Neural progenitor cell (in vitro differentiated cells): ENCODE results near the gene ADCY7. TPM values are rescaled to one million over a fixed set of nuclear protein-coding genes. Genes with fewer than 3 reads are reported as not detected.

Source experiments
- DNase-seq: peaks from one replicate; pipeline ENCODE4 v3.0.0-alpha.2; 2016; ENCODE audit warnings: low spot score
- H2AFZ ChIP-seq: fragments of 200-600 bp; sonication (generic); replicated peaks from 2 replicates; pipeline ENCODE4 v1.6.1; 2016; ENCODE audit warnings: antibody characterized with exemption
- H3F3A ChIP-seq: fragments of 200-600 bp; sonication (generic); 2 replicates; pipeline ENCODE4 v1.6.1; 2016; ENCODE audit warnings: antibody characterized with exemption, low read depth
- H3K27ac ChIP-seq: fragments of 200-600 bp; sonication (generic); 2 replicates; pipeline ENCODE4 v1.5.1; 2016; ENCODE audit warnings: mild to moderate bottlenecking
- H3K27me3 ChIP-seq: fragments of 200-600 bp; sonication (generic); 2 replicates; pipeline ENCODE4 v1.6.1; 2016; ENCODE audit warnings: mild to moderate bottlenecking, moderate library complexity
- H3K36me3 ChIP-seq: fragments of 200-600 bp; sonication (generic); 2 replicates; pipeline ENCODE4 v1.5.1; 2016
- H3K4me1 ChIP-seq: fragments of 200-600 bp; sonication (generic); 2 replicates; pipeline ENCODE4 v1.6.1; 2016; ENCODE audit warnings: mixed run types
- H3K4me2 ChIP-seq: fragments of 200-600 bp; sonication (generic); 2 replicates; pipeline ENCODE4 v1.6.1; 2016
- H3K4me3 ChIP-seq: fragments of 200-600 bp; sonication (generic); 2 replicates; pipeline ENCODE4 v1.5.1; 2016
- H3K79me2 ChIP-seq: fragments of 200-600 bp; sonication (generic); 2 replicates; pipeline ENCODE4 v1.6.1; 2016; ENCODE audit warnings: low read depth
- H3K9ac ChIP-seq: fragments of 200-600 bp; sonication (generic); 2 replicates; pipeline ENCODE4 v1.6.1; 2016
- H3K9me3 ChIP-seq: fragments of 200-600 bp; sonication (generic); 2 replicates; pipeline ENCODE4 v1.5.1; 2016; ENCODE audit warnings: low read depth
- H4K20me1 ChIP-seq: fragments of 200-600 bp; sonication (generic); 2 replicates; pipeline ENCODE4 v1.6.1; 2016; ENCODE audit warnings: low read depth
- H3K27ac Mint-ChIP-seq: 3 replicates; pipeline ENCODE4 v1.8.0; 2021; ENCODE audit warnings: mixed read lengths
- H3K27me3 Mint-ChIP-seq: 2 replicates; pipeline ENCODE4 v1.8.0; 2022; ENCODE audit warnings: low read depth, mild to moderate bottlenecking, inconsistent platforms, moderate library complexity, mixed read lengths; ENCODE audit not compliant: insufficient read depth
- H3K36me3 Mint-ChIP-seq: 3 replicates; pipeline ENCODE4 v1.8.0; 2021; ENCODE audit warnings: mixed read lengths
- H3K4me1 Mint-ChIP-seq: 3 replicates; pipeline ENCODE4 v1.8.0; 2021; ENCODE audit warnings: mixed read lengths
- H3K4me3 Mint-ChIP-seq: 3 replicates; pipeline ENCODE4 v1.8.0; 2021; ENCODE audit warnings: mild to moderate bottlenecking, moderate library complexity, mixed read lengths
- H3K9me3 Mint-ChIP-seq: 3 replicates; pipeline ENCODE4 v1.8.0; 2020; ENCODE audit warnings: mixed read lengths
- CTCF ChIP-seq: fragments of 200-600 bp; sonication (generic); IDR thresholded peaks from 2 replicates; pipeline ENCODE4 v1.5.1; 2017; ENCODE audit warnings: antibody characterized with exemption, mild to moderate bottlenecking
- EZH2 ChIP-seq: fragments of 200-600 bp; sonication (generic); IDR thresholded peaks from 2 replicates; pipeline ENCODE4 v1.6.1; 2017; ENCODE audit warnings: antibody characterized with exemption, mild to moderate bottlenecking, moderate library complexity
- EZH2phosphoT487 ChIP-seq: fragments of 200-600 bp; sonication (generic); IDR thresholded peaks from 2 replicates; pipeline ENCODE4 v1.6.1; 2017; ENCODE audit warnings: antibody characterized with exemption
- total RNA-seq: library from RNA; depleted of rRNA; stranded (reverse); fragments of >200 nt; gene quantifications from 2 replicates; pipeline ENCODE4 v1.2.3, GENCODE V29; 2015; ENCODE audit warnings: low replicate concordance

ADCY7 gene
- total RNA-seq, 1 donor from 2014 or later = 2.5 TPM

GRCh38 chr16:50253514-50253910 lies 12.8 kb upstream of the ADCY7 start:
- TF ChIP-seq EZH2 (no peak), CTCF (no peak), EZH2phosphoT487 (no peak)
- Histone ChIP-seq H3K79me2 (no peaks in the 10 kb centered on the region), H3K4me2 (no peak overlapping the region), H3K9ac (no peak overlapping the region), H3K27ac (no peak overlapping the region), H4K20me1 (peaks cover 1% of the 10 kb centered on the region), H3K36me3 (no peaks in the 10 kb centered on the region), H2AFZ (no peak overlapping the region), H3K27me3 (no peaks in the 10 kb centered on the region), H3K4me1 (peaks cover 16% of the 10 kb centered on the region), H3F3A (peaks cover 13% of the 10 kb centered on the region), H3K9me3 (no peaks in the 10 kb centered on the region), H3K4me3 (no peak overlapping the region)
- Mint-ChIP-seq H3K36me3 (no peaks in the 10 kb centered on the region), H3K4me3 (no peak overlapping the region), H3K9me3 (no peaks in the 10 kb centered on the region), H3K27me3 (peaks cover 4% of the 10 kb centered on the region), H3K4me1 (peaks cover 10% of the 10 kb centered on the region), H3K27ac (no peak overlapping the region)
- DNase-seq = no peak

- no peak overlapping the region for H3K9ac ChIP-seq
- H3K9me3 ChIP-seq = no peaks in the 10 kb centered on the region
- Mint-ChIP-seq H3K4me1 (peaks cover 13% of the 10 kb centered on the region), H3K36me3 (no peaks in the 10 kb centered on the region), H3K27ac (peak overlapping the region; percentile 85), H3K4me3 (no peak overlapping the region), H3K9me3 (no peaks in the 10 kb centered on the region), H3K27me3 (peaks cover 4% of the 10 kb centered on the region)
- H3K4me1 ChIP-seq = peaks cover 15% of the 10 kb centered on the region
- DNase-seq = no peak
- peaks cover 13% of the 10 kb centered on the region for H3F3A ChIP-seq
- peaks cover 7% of the 10 kb centered on the region for H4K20me1 ChIP-seq
- H3K27ac ChIP-seq = no peak overlapping the region
- H3K4me3 ChIP-seq = no peak overlapping the region
- TF ChIP-seq EZH2 (no peak), EZH2phosphoT487 (no peak), CTCF (no peak)
- no peak overlapping the region for H3K4me2 ChIP-seq
- no peaks in the 10 kb centered on the region for H3K36me3 ChIP-seq
- H3K27me3 ChIP-seq = no peaks in the 10 kb centered on the region
- H2AFZ ChIP-seq = no peak overlapping the region
- H3K79me2 ChIP-seq = no peaks in the 10 kb centered on the region
Observed at GRCh38 chr16:50254072-50254471, 12.3 kb upstream of the ADCY7 start.

GRCh38 chr16:50255538-50255937 lies 10.8 kb upstream of the ADCY7 start:
- TF ChIP-seq EZH2phosphoT487 = no peak
- no peak for TF ChIP-seq CTCF
- Mint-ChIP-seq H3K27ac (no peak overlapping the region), H3K4me1 (peaks cover 23% of the 10 kb centered on the region), H3K9me3 (no peaks in the 10 kb centered on the region), H3K27me3 (peaks cover 17% of the 10 kb centered on the region), H3K36me3 (no peaks in the 10 kb centered on the region), H3K4me3 (no peak overlapping the region)
- no peak for DNase-seq
- Histone ChIP-seq H3K9me3 (no peaks in the 10 kb centered on the region), H3K27ac (no peak overlapping the region), H3K79me2 (no peaks in the 10 kb centered on the region), H3K4me2 (no peak overlapping the region), H3K36me3 (no peaks in the 10 kb centered on the region), H3F3A (peaks cover 14% of the 10 kb centered on the region), H3K9ac (no peak overlapping the region), H4K20me1 (peaks cover 7% of the 10 kb centered on the region), H3K4me1 (peaks cover 21% of the 10 kb centered on the region), H3K27me3 (no peaks in the 10 kb centered on the region), H2AFZ (no peak overlapping the region), H3K4me3 (no peak overlapping the region)

GRCh38 chr16:50256604-50257003 lies 9.7 kb upstream of the ADCY7 start:
- Mint-ChIP-seq H3K27me3 (peaks cover 19% of the 10 kb centered on the region), H3K4me3 (no peak overlapping the region), H3K36me3 (no peaks in the 10 kb centered on the region), H3K27ac (no peak overlapping the region), H3K9me3 (no peaks in the 10 kb centered on the region), H3K4me1 (peaks cover 23% of the 10 kb centered on the region)
- Histone ChIP-seq H3K4me3 (no peak overlapping the region), H3K4me1 (peaks cover 21% of the 10 kb centered on the region), H3K9ac (no peak overlapping the region), H3K79me2 (no peaks in the 10 kb centered on the region), H3K27me3 (no peaks in the 10 kb centered on the region), H4K20me1 (peaks cover 7% of the 10 kb centered on the region), H2AFZ (no peak overlapping the region), H3F3A (peaks cover 14% of the 10 kb centered on the region), H3K9me3 (no peaks in the 10 kb centered on the region), H3K4me2 (no peak overlapping the region), H3K27ac (no peak overlapping the region), H3K36me3 (no peaks in the 10 kb centered on the region)
- TF ChIP-seq CTCF (no peak), EZH2phosphoT487 (no peak), EZH2 (no peak)
- no peak for DNase-seq
